ENCODE measurements around the gene PLA2G4B. TPM values are rescaled to one million over a fixed set of nuclear protein-coding genes. Genes with fewer than 3 reads are reported as not detected.

PLA2G4B gene
- polyA plus RNA-seq, 1 donor: 16.4 TPM

DNA sequence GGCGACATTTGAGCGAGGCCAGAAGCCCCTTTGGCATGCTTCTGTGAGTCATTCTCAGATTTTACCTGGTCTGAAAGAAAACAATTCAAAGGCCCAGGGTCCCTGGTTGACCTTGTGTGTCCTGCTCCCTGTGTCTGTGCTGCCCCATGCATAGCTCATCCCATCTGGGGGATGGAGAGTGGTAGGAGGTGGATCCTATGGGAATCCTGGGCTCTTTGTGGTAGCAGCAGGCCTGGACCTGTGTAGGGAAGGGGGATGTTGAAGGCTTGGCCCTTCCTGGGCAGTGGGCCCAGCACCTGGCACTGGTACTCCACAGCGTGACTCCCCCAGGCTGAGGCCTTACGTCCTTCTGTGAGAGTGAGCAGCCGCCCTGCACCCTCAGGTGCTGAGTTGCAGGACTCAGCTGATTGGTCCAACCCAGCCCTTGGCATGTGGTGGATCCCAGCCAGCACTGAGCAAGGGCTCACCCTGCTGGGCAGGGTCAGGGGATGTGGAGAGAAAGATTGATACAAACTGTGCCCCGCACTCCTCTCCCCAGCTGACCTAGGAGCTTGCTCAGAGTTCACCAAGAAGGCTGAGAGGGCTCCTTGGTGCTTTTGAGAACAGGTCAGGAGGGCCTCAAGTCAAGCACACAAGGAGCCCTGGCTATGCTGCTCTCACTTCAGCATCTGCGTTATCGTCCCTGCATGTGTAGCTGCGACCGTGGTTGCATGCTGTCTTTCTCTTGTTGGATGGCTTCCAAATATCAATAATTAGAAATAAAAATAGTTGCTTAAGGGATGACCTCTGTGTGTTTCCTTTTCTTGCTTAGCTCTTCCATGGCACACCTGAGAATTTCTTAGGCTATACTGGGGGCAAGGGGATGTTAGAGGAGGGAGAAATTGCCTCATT is 32.1 kb upstream of the PLA2G4B start:
- DNase-seq: no peak

DNA sequence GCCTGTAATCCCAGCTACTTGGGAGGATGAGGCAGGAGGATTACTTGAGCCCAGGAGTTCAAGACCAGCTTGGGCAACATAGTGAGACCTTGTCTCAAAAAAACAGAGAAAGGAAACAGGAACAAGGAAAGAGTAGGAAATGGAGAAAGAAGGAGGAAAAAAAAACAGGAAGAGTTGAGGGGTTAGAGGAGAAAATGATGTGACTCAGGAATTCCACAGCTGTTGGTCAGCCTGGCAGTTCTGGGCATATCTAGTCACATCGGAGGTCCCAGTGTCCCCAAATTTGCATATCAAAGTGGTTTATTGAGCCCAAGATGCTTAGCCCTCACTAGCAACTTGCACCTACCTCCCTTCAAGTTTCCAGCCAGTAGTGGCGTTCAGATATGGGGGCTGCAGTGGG is 29.5 kb upstream of the PLA2G4B start:
- DNase-seq: no peak

- DNase-seq: no peak
These were observed 29.0 kb upstream of the PLA2G4B start for GRCh38 chr15:41809526-41810220.

- no peak for DNase-seq
These were observed 27.8 kb upstream of the PLA2G4B start for GRCh38 chr15:41810651-41811431.

DNA sequence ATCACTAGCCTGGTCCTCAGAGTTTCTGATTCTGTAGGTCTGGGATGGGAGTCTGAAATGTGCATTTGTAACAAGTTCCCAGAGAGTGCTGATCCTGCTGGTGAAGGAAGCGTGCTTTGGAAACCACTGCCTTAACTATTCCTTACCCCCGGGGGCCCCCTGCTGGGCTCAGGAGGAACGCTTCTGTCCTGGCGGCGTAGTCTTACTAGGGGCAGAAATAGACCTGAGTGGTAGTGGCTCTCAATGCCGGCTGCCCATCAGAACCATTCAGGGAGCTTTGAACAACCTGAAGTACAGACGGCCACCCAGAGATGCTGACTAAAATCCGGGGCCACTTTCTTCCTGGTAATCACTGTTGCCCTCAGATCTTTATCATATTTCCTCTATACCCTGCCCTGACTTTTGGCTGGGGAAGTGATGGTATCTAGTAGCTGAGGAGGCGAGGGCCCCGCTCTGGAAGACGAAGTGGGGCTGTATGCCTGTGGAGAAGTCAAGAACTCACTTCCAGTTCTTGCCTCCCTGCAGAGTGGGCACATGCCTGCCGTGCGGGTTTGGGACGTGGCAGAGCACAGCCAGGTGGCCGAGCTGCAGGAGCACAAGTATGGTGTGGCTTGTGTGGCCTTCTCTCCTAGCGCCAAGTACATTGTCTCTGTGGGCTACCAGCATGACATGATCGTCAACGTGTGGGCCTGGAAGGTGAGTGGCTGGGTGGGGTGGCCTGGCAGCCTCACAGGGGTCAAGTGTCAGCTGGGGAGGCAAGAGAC is 27.0 kb upstream of the PLA2G4B start:
- peak; percentile 77 for DNase-seq

GRCh38 chr15:41812820-41813375 is 25.7 kb upstream of the PLA2G4B start:
- no peak for DNase-seq

- no peak for DNase-seq
These were observed 25.2 kb upstream of the PLA2G4B start for GRCh38 chr15:41813426-41813825.

DNA sequence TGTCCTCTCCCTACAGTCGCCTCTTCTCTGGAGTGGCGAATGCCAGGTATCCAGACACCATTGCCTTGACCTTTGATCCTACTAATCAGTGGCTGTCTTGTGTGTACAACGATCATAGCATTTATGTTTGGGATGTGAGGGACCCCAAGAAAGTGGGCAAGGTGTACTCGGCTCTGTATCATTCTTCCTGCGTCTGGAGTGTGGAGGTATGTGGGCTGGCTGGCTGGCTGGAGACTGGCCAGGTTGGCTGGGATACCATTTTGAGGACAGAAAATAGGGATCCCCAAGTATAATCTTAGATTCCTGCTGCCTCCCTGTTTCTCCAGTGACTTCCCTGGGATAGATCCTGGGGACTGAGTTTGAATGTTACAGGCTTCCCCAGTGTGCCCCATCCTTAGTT is 24.1 kb upstream of the PLA2G4B start:
- no peak for DNase-seq

- DNase-seq: no peak
These were observed 21.9 kb upstream of the PLA2G4B start for GRCh38 chr15:41816788-41817187.

DNA sequence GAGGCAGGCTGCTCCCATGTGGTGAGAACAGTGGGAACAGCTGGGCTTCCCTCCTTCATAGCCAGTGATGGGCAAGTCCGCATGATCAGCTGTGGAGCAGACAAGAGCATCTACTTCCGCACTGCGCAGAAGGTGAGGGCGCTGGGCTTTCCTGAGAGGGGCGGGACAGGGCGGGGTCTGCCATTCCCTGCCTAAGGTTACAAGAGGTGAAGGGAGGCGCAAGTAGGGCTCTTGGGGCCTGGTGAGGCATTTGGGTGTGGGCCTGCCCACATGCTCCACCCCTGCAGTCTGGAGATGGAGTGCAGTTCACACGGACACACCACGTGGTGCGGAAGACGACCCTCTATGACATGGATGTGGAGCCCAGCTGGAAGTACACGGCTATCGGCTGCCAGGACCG is 21.3 kb upstream of the PLA2G4B start:
- no peak for DNase-seq

- no peak for DNase-seq
These were observed 20.9 kb upstream of the PLA2G4B start for GRCh38 chr15:41817781-41818180.

GRCh38 chr15:41819455-41820050 is 19.1 kb upstream of the PLA2G4B start:
- DNase-seq: no peak

DNA sequence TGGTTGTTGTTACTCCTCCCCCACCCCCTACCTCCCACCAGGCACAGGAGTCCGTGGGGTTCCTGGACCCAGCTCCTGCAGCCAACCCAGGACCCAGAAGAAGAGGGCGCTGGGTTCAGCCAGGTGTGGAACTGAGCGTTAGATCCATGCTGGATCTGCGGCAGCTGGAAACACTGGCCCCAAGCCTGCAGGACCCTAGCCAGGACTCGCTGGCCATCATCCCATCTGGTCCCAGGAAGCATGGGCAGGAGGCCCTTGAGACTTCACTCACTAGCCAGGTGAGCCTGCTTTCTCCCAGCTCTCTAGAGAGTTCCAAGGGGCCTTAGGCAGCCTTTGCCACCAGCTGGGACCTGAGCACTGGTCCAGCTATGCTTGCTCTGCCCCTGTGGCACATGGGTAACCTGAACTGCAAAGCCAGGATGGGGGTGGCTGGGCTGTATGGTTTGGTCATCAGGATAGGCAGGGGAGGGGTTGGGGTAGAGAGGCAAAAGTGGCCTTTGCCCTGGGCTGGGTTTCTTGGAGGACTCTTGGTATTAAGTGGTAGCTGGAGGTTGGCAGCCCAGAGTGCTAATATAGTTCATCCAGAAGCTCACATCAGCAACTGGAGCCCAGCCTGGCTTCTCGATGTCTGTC is 17.7 kb upstream of the PLA2G4B start:
- DNase-seq: no peak

DNA sequence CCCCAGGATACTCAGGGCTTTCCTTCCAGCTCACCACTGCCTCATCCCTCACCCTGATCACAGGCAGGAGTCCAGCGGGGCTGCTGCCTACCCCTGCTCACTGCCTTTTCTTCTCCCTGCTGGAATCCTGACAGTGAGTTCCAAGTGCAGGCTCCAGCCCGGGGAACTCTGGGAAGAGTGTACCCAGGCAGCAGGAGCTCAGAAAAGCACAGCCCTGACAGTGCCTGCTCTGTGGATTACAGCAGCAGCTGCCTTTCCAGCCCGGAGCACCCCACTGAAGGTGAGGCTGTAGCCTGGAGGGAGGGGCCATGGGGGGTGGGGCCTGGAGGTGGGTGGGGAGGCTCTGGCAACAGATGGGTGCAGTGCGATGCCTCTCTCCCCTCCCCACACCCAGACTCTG is 16.8 kb upstream of the PLA2G4B start:
- DNase-seq: no peak

- no peak for DNase-seq
These were observed 16.2 kb upstream of the PLA2G4B start for GRCh38 chr15:41822471-41822870.

DNA sequence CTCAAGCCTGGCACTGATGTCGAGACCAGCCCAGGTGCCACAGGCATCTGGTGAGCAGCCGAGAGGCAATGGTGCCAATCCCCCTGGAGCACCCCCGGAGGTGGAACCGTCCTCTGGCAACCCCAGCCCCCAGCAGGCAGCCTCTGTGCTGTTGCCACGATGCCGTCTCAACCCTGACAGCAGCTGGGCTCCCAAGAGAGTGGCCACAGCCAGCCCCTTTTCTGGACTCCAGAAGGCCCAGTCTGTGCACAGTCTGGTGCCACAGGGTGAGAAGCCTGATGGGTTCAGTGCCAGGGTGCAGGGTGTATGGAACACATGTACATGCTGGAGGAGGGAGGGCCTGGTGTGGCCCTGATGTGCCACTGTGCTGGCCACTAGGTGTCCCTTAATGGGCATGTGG is 15.7 kb upstream of the PLA2G4B start:
- no peak for DNase-seq

- DNase-seq: no peak
These were observed 15.1 kb upstream of the PLA2G4B start for GRCh38 chr15:41823502-41823901.

GRCh38 chr15:41824062-41824745 is 14.4 kb upstream of the PLA2G4B start:
- no peak for DNase-seq

DNA sequence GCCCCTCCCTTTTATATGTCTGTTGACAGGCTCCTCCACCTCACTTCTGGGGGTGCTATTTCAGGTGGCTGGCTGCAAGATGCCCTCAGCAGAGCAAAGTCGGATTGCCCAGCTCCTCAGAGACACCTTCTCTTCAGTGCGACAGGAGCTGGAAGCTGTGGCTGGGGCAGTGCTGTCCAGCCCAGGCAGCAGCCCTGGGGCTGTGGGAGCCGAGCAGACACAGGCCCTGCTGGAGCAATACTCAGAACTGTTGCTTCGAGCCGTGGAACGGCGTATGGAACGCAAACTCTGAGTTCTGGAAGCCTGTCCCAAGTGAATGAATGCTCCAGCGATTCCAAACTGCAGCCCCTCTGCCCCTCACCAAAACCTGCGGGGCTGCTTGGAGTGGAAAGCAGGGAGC is 13.5 kb upstream of the PLA2G4B start:
- DNase-seq: no peak

Data from left kidney (tissue), 2 donors.